HEK293T (cell line): ENCODE data around the gene HSD3B2.

Experiments
- ARNT ChIP-seq: fragments of 450-650 bp; IDR thresholded peaks from 2 replicates; pipeline ENCODE4 v1.6.1; 2017; ENCODE audit warnings: mild to moderate bottlenecking
- HDGF ChIP-seq: fragments of 450-650 bp; IDR thresholded peaks from 2 replicates; pipeline ENCODE4 v1.6.1; 2017; ENCODE audit warnings: antibody characterized with exemption, borderline replicate concordance
- NFRKB ChIP-seq: fragments of 450-650 bp; IDR thresholded peaks from 2 replicates; pipeline ENCODE4 v1.6.1; 2016; ENCODE audit warnings: mild to moderate bottlenecking, moderate library complexity

GRCh38 chr1:119467219-119467618 is 52.3 kb downstream of the HSD3B2 start:
- TF ChIP-seq HDGF: no peak
- no peak for TF ChIP-seq NFRKB
- TF ChIP-seq ARNT: no peak
